Activated T-cell treated with anti-CD3 and anti-CD28 coated beads for 4 hours (primary cell): ENCODE data around the gene CFAP46.
"Not testable (repeated sequence)": the region's sequence is repeated elsewhere in the genome, so short reads cannot be mapped to it uniquely, and the experiment has no call there.

Experiments
- DNase-seq: peaks from one replicate; pipeline ENCODE4 v3.0.0-alpha.2; 2020

CFAP46 gene

DNA sequence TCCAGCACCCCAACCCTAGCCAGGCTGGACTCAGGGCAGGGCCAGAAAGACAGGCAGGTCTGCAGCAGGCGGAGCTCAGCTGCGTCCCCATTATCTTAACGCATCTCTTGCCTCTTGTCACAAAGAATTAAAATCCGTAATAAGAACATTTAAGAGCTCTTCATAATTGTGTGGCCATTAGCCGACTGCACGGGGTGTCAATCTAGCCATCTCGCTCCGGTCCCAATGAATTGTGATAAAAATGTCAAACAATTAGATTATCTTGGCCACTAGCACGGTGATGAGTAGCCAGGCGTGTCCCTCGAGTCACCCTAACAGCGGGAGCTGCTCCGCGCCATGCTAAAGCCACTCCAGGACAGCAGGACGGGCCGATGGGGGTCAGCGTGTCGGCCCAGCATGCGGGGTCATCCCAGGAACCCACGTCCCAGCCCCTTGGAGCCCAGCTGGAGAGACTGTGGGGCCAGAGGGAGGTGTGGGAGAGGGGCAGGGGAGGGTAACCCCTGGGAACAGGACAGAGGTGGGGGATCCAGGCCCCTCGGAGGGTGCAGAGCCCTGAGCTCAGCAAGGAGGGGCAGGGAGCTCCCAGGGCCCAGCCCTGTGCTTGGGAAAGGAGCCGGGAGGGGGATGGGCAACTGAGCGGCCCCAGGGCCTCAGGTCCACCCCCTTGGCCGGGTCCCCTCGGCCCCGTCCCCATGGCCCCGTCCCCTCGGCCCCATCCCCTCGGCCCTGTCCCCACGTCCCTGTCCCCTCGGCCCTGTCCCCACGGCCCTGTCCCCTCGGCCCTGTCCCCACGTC lies 138.8 kb downstream of the CFAP46 start:
- no peak for DNase-seq

DNA sequence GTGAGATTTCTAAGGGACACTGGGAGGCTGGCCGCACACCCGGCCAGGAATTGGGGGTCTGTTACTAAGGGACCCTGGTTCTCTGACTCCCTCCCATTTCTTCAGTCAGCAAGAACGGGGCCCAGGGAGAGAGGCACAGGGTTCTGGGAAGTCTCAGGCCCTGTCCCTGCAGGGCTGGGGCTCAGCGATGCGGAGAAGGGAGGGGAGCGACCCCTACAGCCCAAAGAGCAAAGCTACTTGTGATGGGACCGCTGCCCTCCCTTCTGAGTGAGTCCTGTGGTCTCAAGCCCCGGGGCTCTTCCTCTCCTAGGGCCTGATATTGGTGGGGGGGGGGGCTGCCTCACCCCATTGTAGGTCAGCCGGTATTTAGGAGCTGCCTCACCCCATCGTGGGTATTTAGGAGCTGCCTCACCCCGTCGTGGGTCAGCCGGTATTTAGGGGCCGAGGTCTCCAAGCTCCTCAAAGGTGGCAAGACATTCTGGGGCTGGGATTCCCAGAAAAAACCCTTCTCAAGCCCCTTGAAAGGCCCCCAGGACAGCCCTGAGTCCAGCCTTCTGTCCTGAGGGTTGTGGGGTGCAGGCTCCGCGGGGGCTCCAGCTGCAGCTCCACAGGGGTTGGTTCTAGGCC lies 139.6 kb downstream of the CFAP46 start:
- no peak for DNase-seq

GRCh38 chr10:132802048-132802447 lies 140.3 kb downstream of the CFAP46 start:
- no peak for DNase-seq

GRCh38 chr10:132799865-132800264 lies 142.5 kb downstream of the CFAP46 start:
- no peak for DNase-seq

GRCh38 chr10:132798876-132799275 lies 143.5 kb downstream of the CFAP46 start:
- DNase-seq, result no peak

DNA sequence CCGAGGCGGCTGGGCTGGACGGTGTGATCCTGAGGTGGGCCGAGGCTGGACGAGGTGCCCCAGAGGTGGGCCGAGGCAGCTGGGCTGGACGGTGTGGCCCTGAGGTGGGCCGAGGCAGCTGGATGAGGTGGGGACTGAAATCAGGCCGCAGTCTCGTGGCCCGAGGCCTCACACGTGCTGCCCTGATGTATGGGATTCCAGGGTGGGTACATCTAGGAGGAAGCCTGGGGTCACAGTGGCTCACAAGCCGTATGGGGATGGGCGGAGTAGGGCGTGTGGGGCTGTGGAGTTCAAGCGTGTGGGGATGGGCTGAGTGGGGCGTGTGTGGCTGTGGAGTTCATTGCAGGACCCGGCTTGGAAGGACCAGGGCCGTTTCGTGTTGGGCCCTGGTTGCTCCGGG lies 144.0 kb downstream of the CFAP46 start:
- no peak for DNase-seq

DNA sequence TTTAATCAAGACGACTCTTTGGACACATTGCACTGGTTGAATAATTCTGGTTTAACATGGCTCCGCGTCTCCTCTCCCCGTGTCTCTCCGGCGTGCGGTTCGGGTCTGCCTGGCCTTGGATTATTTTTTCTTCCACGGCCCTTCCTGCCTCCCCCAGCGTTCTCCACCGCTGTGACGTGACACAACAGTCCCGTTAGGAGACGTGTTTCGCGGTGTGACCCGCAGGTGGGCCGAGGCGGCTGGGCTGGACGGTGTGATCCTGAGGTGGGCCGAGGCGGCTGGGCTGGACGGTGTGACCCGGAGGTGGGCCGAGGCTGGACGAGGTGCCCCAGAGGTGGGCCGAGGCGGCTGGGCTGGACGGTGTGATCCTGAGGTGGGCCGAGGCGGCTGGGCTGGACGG lies 144.4 kb downstream of the CFAP46 start:
- not testable (repeated sequence) for DNase-seq

- no peak for DNase-seq
Measured at GRCh38 chr10:132796846-132797245, 145.5 kb downstream of the CFAP46 start.

DNA sequence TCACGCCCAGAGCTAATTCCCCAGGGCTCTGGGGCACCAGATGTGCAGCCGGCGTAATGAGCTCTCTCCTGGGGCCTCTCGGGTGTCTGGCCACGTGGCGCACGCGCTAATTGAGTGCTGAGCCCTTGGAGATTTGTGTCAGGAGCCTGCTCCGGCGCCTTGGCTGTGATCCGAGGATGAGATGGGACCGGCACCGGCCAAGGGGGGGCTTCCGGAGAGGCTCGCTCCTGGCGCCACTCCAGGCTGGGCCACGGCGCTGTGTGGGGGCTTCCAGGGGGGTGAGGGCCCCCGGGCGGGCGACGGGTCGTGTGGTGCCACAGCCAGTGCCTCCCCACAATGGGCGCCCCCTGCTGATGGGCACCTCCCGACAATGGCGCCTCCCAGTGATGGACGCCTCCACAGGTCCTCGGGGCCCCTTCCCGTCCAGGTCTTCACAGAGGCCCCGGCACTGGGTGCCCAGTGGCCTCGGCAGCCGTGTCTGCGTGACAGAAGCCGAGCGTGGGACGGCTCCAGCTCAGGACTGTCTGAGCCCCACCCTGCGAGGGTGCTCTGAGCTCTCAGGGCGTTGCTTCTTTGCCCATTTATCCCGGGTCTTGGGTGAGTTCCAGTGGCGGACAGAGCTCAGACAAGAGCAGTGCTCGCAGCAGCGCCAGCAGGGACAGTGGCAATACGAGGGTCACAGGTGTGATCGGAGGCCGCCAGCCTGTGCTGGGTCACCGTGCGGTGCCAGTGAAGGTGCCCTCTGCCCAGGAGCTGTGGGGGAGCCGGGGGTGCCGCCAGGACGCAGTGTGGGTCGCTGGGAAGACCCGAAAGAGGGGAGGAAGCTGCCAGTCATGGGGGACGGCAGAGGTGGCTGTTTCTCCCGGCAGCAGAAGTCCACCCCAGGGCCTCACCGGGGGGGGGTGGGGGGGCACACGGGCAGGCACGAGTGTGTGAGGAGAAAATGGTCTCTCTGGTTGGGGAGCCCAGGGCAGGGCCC lies 148.2 kb downstream of the CFAP46 start:
- DNase-seq, result no peak

- no peak for DNase-seq
Measured at GRCh38 chr10:132793213-132793612, 149.2 kb downstream of the CFAP46 start.

DNA sequence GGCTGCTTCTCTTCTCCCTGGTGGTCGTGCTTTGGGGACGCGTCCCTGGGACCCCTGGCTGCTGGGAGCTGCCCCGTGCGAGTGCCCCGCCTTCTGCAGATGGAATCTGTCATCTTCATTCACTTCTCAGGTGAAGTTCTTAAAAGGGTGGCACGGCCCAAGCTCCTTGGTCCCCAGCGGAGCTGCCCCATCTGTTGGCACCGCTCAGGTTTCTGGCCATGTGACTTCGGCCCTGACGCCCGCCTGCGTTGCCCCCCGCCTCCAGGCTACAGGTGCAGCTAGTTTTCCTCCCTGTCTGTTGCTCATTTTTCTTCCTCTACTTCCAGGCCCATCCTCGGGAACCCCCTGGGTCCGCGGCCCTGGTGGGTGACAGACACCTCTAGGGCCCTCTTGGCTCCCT lies 149.6 kb downstream of the CFAP46 start:
- DNase-seq, result no peak

DNA sequence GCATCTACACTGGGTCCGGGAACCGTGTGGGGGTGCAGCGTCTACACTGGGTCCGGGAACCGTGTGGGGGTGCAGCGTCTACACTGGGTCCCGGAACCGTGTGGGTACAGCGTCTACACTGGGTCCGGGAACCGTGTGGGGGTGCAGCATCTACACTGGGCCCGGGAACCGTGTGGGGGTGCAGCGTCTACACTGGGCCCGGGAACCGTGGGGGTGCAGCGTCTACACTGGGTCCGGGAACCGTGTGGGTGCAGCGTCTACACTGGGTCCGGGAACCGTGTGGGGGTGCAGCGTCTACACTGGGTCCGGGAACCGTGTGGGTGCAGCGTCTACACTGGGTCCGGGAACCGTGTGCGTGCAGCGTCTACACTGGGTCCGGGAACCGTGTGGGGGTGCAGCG lies 150.3 kb downstream of the CFAP46 start:
- DNase-seq, result not testable (repeated sequence)

DNA sequence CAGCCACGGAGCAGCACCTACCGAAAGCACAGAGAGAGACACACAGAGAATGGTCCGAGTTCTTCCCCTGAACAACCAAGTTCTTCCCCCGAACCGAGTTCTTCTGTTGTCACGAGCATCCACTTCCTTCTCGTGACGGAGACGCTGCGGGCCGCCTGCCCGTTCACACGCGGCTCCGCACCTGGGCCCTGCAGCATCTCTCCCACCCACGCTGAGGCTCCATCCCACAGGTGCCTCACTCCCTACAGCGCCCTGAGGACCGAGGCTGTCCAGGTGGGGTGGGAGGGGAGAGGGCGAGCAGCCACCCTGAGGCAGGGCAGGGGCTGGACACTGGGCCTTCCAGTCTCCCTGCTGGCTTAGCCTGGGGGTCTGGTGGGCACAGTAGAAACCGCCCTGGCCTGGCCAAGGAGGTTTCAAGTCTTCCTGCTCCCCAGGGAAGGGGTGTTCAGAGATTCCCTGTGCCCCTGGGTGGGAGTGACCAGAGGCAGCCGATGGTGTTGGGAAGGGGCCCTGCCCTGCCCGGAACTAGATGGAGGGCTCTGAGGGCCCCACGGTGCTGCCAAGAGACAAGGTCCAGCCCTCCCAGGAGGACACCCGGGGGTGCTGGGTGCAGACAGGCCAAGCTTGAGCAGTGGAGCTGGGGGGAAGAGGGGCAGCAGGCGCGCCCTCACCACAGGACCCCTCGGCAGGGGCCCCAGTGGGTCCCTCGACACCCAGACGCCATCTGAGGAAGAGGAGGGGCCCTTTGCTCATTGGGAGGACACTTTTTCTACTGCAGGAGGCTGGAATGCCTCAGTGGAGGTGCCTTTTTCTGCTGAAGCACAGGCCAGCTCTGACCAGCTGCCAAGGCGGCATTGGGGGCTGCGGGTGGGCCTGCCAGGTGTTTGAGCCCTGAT lies 151.2 kb downstream of the CFAP46 start:
- DNase-seq, result no peak

- no peak for DNase-seq
Measured at GRCh38 chr10:132790470-132790869, 151.9 kb downstream of the CFAP46 start.

DNA sequence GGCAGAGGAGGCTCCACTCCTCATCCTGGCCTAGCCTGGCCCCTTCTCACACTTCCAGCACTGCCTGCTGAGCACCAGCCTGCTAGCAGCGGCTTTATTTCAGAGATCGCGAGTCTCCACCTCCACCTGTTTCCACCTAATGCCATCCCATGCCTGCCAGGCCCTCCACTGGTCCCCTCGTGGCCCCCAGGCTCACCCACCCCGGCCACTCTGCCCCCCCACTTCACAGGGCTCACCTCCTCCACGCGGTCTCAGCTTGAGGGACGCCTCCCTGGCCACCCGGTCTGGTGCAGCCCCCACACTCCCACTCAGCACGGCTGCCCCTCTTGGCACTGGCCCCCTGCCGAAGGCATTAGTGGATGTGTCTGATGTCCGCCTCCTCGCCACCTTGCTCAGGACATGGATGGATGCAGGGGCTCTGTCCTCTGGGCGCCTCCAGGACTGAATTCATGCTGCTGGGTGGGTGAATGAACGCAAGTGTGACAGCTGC lies 152.7 kb downstream of the CFAP46 start:
- DNase-seq, result no peak

DNA sequence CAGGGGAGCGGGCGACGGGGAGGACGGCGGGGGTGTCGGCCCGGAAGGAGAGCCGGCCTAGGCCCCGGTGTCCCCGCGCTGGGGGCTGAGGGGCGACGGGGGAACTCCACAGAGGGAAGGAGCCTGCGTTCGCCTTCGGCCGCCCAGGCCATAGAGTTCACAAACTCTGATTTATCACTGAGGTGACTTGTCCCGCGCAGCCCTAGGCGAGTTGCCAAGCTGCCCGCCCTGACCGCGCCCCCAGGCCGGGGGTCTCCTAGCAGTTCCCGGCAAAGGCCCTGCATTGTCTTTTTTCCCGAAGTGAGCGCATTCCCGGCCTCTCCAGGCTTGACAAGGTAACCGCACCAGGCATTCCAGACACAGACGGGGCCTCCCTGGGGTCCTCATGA lies 153.5 kb downstream of the CFAP46 start:
- no peak for DNase-seq

DNA sequence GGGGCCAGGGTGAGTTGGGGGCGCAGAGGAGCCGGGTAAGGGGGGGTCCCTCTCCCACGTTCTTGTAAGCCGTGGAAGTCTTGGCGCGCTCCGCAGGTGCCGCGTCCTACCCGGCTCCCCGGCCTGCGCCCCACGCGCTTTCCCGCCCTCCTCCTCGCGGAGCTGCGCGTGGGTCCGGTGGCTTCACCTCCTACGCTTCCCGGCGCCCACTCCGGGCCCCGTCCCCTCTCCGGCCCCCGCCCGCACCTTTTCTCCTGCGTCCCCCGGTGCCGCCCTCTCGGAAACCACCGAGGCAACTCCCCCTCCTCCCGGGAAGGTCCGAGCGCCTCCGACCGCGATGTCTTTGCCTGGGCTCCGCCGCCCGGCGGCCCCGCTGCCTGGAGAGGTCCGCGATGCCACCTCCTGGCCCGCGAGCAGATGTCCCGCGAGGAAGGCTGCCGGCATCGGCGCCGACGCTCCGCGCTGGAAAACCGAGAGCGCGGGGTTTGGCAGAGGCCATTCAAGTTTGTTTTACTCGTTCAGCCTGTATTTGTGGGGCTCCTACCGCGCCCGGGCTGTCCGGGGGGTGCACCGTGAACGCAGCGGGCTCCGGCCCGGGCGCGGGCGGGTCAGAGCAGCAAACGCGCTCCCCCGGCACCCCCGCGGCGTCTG lies 154.1 kb downstream of the CFAP46 start:
- no peak for DNase-seq

DNA sequence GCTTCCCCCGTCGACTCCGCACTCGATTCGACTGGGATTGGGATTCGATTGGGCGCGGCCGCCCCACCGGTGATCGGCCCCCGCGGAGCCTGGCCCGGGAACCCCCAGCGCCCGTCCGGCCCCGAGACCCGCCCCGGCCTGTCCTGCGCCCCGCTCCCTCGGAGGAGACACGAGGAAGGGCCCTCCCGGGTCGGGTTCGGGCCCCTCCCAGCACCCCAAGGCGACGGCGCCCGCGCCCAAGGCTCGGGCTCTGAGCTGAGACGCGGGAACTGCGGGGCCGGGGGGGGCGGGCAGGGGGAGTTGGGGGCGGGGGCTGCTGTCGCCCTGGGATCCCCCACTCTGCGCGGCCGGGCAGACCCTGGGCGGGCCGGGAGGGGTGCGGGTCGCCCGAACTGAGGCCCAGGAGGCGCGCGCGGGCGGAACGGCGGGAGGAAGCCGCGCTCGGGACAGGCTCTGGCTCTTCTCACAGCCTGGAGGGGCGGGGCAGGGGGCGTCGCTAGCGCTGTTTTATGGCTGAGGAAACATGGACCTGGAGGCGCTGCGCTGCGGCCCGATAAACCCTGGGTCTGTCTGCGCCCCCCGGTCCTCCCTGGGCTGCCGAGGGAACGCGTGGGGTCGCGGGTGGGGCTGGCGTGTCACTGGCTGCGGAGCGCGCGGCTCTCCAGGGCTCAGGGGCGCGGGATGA lies 154.7 kb downstream of the CFAP46 start:
- no peak for DNase-seq

DNA sequence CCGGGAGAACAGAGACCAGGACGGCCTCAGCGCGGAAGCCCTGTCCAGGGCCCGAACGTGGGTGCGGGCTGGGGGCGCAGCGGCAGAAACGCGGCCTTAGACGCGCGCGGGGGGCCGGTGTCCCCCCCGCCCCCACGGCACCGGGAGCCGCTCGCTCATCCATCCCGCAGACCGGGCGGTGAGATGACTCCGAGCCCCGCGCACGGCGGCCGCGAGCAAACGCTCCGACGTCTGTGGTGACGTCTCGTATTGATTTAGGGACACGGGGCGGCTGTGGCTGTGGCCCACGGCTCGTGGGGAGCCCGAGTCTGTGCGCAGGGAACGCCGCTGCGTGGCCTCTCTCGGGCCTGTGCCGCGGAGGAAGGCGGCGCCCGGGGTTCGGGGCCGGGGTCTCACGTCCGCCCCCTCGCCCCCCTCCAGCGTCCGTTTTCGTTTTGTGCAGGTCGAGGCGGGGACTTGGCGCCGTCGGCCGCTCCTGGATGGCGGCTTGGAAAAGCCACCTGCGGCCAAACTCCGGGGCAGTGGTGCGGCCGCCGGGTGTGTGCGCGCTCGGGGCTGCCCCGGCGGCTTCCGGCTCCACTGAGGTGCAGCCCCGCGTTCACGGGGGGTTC lies 155.4 kb downstream of the CFAP46 start:
- DNase-seq, result no peak

- no peak for DNase-seq
Measured at GRCh38 chr10:132786476-132786883, 155.9 kb downstream of the CFAP46 start.
